ENCODE data around the gene NTM.

Gene NTM

DNA sequence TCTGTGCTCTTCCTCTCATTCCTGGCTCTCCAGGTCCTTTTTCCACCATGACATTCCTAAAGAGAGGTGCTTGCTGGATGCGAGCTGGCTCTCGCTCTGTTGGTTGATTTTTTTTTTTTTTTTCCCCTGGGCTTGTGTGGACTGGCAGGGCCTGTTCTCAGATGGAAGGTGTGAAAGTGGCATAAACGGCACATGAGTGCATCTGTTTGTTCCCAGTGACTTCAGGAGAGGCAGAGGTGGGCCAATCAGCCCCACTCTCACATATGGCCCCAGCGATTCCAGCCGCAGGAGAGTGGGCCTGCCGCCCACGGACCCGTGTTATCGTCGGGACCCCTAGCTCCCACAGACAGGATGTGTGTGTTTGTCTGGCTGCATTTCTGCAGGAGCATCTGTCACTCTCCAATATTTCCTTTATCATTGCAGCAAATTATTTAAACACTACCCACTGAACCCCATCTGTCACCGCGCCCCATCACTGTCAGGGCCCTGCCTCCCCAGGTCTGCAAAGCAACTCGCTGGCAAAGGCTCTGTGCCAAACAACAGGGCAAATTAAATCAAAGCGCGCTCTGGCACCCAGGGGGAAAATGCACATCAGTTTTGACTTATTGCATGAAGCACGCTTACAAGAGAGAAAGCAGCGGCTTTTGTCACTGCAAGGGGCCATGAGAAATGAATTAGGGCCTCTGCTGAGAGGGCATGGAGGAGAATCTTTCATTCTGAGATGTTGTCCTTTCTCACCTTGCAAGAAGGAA is 886.3 kb downstream of the NTM start:
- DNase-seq (ENCODE audit: low read depth), result no peak
- TF ChIP-seq, protein P1, sequence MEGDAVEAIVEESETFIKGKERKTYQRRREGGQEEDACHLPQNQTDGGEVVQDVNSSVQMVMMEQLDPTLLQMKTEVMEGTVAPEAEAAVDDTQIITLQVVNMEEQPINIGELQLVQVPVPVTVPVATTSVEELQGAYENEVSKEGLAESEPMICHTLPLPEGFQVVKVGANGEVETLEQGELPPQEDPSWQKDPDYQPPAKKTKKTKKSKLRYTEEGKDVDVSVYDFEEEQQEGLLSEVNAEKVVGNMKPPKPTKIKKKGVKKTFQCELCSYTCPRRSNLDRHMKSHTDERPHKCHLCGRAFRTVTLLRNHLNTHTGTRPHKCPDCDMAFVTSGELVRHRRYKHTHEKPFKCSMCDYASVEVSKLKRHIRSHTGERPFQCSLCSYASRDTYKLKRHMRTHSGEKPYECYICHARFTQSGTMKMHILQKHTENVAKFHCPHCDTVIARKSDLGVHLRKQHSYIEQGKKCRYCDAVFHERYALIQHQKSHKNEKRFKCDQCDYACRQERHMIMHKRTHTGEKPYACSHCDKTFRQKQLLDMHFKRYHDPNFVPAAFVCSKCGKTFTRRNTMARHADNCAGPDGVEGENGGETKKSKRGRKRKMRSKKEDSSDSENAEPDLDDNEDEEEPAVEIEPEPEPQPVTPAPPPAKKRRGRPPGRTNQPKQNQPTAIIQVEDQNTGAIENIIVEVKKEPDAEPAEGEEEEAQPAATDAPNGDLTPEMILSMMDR (IDR thresholded peaks at IDR 0.05; ENCODE audit: low read depth, low read length, missing control alignments), result no peak
- H3K4me3 ChIP-seq (ENCODE audit: low read depth, low read length), result no peak overlapping the region

DNA sequence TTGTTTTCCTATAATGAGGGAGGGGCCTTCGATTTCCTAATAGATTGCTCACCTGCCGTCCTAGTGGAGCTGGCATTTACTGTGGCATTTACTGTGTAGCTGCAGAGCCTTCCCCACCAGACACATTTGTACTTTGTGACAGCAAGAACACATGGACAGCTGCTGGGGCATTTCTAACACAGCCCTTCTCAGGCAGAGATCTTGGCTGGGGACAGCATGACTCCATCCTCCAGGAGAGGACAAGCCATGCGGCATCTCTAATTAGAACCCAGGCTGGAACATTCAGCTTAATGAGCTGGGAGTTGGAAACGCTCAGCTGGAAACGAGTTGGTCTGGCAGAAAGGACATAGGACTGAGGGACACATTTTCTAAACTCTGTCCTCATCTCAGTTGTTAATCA is 887.5 kb downstream of the NTM start:
- DNase-seq (ENCODE audit: low read depth), result no peak
- TF ChIP-seq, protein P1 (IDR thresholded peaks at IDR 0.05; ENCODE audit: low read depth, low read length, missing control alignments), result no peak
- no peak overlapping the region for H3K4me3 ChIP-seq (ENCODE audit: low read depth, low read length)

- DNase-seq (ENCODE audit: low read depth), result no peak
- TF ChIP-seq, protein P1 (IDR thresholded peaks at IDR 0.05; ENCODE audit: low read depth, low read length, missing control alignments), result no peak
- H3K4me3 ChIP-seq (ENCODE audit: low read depth, low read length), result no peak overlapping the region
These were observed 888.5 kb downstream of the NTM start for GRCh38 chr11:132258875-132259274.

DNA sequence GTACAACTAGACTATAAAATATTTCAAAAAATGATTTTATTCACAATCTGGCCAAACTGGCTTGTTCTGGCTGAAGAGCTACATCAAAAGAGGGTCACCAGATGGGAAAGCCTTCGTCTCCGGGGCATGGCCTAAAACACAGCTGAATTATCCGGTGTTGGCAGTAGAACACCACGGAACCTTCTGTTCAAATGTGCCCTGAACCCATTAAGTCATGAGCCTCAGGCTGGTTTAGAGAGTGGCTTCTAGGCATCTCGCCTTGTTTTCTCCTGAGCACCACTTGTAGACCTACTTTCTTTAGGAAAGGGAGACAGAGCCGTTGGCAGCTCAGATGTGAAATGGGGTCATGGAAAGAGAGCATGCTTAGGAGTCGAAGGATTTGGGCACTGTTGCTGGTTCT is 890.2 kb downstream of the NTM start:
- DNase-seq (ENCODE audit: low read depth), result no peak
- TF ChIP-seq, protein P1 (IDR thresholded peaks at IDR 0.05; ENCODE audit: low read depth, low read length, missing control alignments), result no peak
- no peak overlapping the region for H3K4me3 ChIP-seq (ENCODE audit: low read depth, low read length)

GRCh38 chr11:132263241-132263640 is 892.8 kb downstream of the NTM start:
- no peak for DNase-seq (ENCODE audit: low read depth)
- TF ChIP-seq, protein P1 (IDR thresholded peaks at IDR 0.05; ENCODE audit: low read depth, low read length, missing control alignments), result no peak
- no peak overlapping the region for H3K4me3 ChIP-seq (ENCODE audit: low read depth, low read length)

DNA sequence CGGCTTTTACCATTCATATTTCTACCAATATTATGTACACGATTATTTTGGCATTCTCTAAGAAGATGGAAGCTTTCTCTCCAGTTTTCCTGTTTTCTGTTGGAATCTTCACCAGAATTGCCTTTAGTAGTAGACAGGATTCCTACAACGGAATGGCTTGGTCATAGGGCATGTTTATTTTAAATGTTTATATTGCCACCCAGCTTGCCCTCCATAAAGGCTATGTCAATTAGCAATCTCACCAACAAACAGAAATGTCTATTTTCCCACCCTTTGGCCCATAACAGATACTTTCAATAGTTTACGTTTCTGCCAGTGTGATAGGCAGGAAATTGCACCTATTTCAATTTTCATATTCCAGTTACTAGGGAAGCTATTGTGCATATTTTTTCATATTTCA is 893.5 kb downstream of the NTM start:
- H3K4me3 ChIP-seq (ENCODE audit: low read depth, low read length), result no peak overlapping the region
- no peak for DNase-seq (ENCODE audit: low read depth)
- TF ChIP-seq, protein P1 (IDR thresholded peaks at IDR 0.05; ENCODE audit: low read depth, low read length, missing control alignments), result no peak

- TF ChIP-seq, protein P1 (IDR thresholded peaks at IDR 0.05; ENCODE audit: low read depth, low read length, missing control alignments), result no peak
- DNase-seq (ENCODE audit: low read depth), result no peak
- H3K4me3 ChIP-seq (ENCODE audit: low read depth, low read length), result no peak overlapping the region
These were observed 894.2 kb downstream of the NTM start for GRCh38 chr11:132264616-132265015.

Data from GM12864 (cell line).